HepG2 (cell line): ENCODE data around the gene MNAT1. TPM values are rescaled to one million over a fixed set of nuclear protein-coding genes. Genes with fewer than 3 reads are reported as not detected.

ENCODE experiments used
- BRD4 ChIP-seq: sonication (generic); formaldehyde crosslinking; IDR thresholded peaks from 2 replicates; pipeline ENCODE4 v1.4.0; 2020; ENCODE audit warnings: missing genetic modification reagents
- CENPT ChIP-seq: sonication (generic); formaldehyde crosslinking; IDR thresholded peaks from 2 replicates; pipeline ENCODE4 v1.8.0; 2022; ENCODE audit warnings: low read depth, mild to moderate bottlenecking, moderate library complexity, missing genetic modification reagents
- GTF2F1 ChIP-seq: fragments of 150-350 bp; IDR thresholded peaks from 2 replicates; pipeline ENCODE4 v1.6.1; 2014; ENCODE audit warnings: low read length
- JUN ChIP-seq: sonication (generic); formaldehyde crosslinking; IDR thresholded peaks from 2 replicates; pipeline ENCODE4 v1.4.0; 2020; ENCODE audit warnings: mild to moderate bottlenecking, missing genetic modification reagents
- PHF8 ChIP-seq: sonication (generic); formaldehyde crosslinking; IDR thresholded peaks from 2 replicates; pipeline ENCODE4 v1.5.0; 2020; ENCODE audit warnings: missing genetic modification reagents
- POLR2AphosphoS2 ChIP-seq: IDR thresholded peaks from 2 replicates; pipeline ENCODE4 v1.6.1; 2011; ENCODE audit warnings: low read depth, low read length, improper control_type of control experiment
- SP5 ChIP-seq: IDR thresholded peaks from 2 replicates; pipeline ENCODE4 v1.6.1; 2016; ENCODE audit warnings: low read depth, borderline replicate concordance
- ZBTB1 ChIP-seq: sonication (generic); formaldehyde crosslinking; IDR thresholded peaks from 2 replicates; pipeline ENCODE4 v1.4.0; 2020; ENCODE audit warnings: missing genetic modification reagents, borderline replicate concordance
- ZFP62 ChIP-seq: sonication (generic); formaldehyde crosslinking; IDR thresholded peaks from 2 replicates; pipeline ENCODE4 v1.4.0; 2020; ENCODE audit warnings: missing genetic modification reagents
- ZNF33B ChIP-seq: sonication (generic); formaldehyde crosslinking; IDR thresholded peaks from 2 replicates; pipeline ENCODE4 v1.5.1; 2020; ENCODE audit warnings: mild to moderate bottlenecking, missing genetic modification reagents
- ZNF484 ChIP-seq: sonication (generic); formaldehyde crosslinking; IDR thresholded peaks from 2 replicates; pipeline ENCODE4 v1.5.1; 2020; ENCODE audit warnings: mild to moderate bottlenecking, low read depth, missing genetic modification reagents, borderline replicate concordance
- ZNF605 ChIP-seq: sonication (generic); formaldehyde crosslinking; IDR thresholded peaks from 2 replicates; pipeline ENCODE4 v1.8.0; 2022; ENCODE audit warnings: mild to moderate bottlenecking, missing genetic modification reagents
- polyA plus RNA-seq, 8 experiments: library from polyadenylated mRNA; depleted of rRNA in 3 of 8; stranded (reverse) in 7 of 8; unstranded in 1 of 8; fragments of >200 nt; fragmentation: Illumina TruSeq in 4 of 8; extraction: Trizol in 4 of 8; gene quantifications; 2 replicates each; pipeline versions ENCODE4 v1.2.1 to v1.2.3, GENCODE V29; 2011 to 2016; ENCODE audit warnings: low read depth in 4 of 8, missing spikeins in 1 of 8, mixed read lengths in 1 of 8; ENCODE audit not compliant: insufficient read depth in 1 of 8
- total RNA-seq, 5 experiments: library from RNA; depleted of rRNA; stranded (reverse); fragments of >200 nt; fragmentation: Illumina TruSeq; extraction: Trizol; gene quantifications; 2 replicates each; pipeline ENCODE4 v1.2.3, GENCODE V29; 2016; ENCODE audit warnings: low read depth in 1 of 5
- TF ChIP-seq, protein P1 (sequence below): sonication (generic); formaldehyde crosslinking; IDR thresholded peaks from 2 replicates; pipeline ENCODE4 v1.5.1; 2020; ENCODE audit warnings: missing genetic modification reagents, mild to moderate bottlenecking, borderline replicate concordance
- TF ChIP-seq, protein P2 (sequence below): sonication (generic); formaldehyde crosslinking; IDR thresholded peaks from 2 replicates; pipeline ENCODE4 v1.4.0; 2020; ENCODE audit warnings: missing genetic modification reagents
- TF ChIP-seq, protein P3 (sequence below): sonication (generic); formaldehyde crosslinking; conservative IDR thresholded peaks from 2 replicates; pipeline ENCODE4 v1.4.0; 2020; ENCODE audit warnings: mild to moderate bottlenecking, missing genetic modification reagents, moderate library complexity
- TF ChIP-seq, protein P4 (sequence below): sonication (generic); formaldehyde crosslinking; IDR thresholded peaks from 2 replicates; pipeline ENCODE4 v1.4.0; 2020; ENCODE audit warnings: mild to moderate bottlenecking, missing genetic modification reagents

Gene MNAT1
- total and polyA plus RNA-seq, 2 of the 13 experiments (the other 11 are each of a cell fraction or from before 2014, with no cell fraction given), result 49.2 to 94.8 TPM

DNA sequence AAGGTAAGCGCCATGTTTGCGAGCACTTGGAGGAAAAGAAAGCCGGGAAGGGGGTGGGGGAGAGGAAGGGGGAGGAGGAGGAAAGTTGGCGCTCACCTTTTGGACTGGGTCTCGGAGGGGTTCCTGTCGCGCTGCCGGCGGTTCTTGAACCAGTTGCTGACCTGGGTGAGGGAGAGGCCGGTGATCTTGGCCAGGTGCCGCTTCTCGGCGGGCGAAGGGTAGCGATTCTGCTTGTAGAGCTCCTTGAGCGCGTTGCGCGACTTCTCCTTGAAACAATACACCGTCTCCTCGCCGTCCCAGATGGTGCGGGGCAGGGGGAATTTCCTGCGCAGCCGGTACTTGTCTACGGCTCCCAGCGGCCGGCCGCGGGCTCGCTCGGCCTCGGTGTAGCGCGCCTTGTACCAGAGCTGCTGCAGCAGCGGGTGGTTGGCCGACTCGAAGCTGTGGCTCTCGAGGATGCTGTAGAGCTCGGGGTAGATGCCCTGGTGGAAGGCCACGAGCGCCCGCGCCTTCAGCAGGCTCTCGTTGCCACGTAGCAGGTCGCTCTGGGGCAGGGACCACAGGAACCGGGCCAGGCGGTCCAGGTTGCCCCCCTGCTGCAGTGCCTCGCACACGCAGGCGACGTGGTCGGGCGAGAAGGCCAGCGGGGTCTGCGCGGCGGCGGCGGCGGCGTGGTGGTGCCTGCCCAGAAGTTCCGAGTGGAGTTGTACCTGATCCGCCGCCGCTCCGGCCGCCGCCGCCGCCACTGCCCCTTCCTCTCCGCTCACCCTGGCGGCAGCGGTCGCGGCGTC, 11.2 kb upstream of the MNAT1 start (continued):
- no peak for TF ChIP-seq ZNF484
- TF ChIP-seq, protein P1, sequence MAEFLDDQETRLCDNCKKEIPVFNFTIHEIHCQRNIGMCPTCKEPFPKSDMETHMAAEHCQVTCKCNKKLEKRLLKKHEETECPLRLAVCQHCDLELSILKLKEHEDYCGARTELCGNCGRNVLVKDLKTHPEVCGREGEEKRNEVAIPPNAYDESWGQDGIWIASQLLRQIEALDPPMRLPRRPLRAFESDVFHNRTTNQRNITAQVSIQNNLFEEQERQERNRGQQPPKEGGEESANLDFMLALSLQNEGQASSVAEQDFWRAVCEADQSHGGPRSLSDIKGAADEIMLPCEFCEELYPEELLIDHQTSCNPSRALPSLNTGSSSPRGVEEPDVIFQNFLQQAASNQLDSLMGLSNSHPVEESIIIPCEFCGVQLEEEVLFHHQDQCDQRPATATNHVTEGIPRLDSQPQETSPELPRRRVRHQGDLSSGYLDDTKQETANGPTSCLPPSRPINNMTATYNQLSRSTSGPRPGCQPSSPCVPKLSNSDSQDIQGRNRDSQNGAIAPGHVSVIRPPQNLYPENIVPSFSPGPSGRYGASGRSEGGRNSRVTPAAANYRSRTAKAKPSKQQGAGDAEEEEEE (CRISPR knock-in tag), result no peak
- TF ChIP-seq, protein P2, sequence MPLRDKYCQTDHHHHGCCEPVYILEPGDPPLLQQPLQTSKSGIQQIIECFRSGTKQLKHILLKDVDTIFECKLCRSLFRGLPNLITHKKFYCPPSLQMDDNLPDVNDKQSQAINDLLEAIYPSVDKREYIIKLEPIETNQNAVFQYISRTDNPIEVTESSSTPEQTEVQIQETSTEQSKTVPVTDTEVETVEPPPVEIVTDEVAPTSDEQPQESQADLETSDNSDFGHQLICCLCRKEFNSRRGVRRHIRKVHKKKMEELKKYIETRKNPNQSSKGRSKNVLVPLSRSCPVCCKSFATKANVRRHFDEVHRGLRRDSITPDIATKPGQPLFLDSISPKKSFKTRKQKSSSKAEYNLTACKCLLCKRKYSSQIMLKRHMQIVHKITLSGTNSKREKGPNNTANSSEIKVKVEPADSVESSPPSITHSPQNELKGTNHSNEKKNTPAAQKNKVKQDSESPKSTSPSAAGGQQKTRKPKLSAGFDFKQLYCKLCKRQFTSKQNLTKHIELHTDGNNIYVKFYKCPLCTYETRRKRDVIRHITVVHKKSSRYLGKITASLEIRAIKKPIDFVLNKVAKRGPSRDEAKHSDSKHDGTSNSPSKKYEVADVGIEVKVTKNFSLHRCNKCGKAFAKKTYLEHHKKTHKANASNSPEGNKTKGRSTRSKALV (CRISPR knock-in tag), result no peak; the same call in 1 of the 2 replicates
- TF ChIP-seq, protein P3, sequence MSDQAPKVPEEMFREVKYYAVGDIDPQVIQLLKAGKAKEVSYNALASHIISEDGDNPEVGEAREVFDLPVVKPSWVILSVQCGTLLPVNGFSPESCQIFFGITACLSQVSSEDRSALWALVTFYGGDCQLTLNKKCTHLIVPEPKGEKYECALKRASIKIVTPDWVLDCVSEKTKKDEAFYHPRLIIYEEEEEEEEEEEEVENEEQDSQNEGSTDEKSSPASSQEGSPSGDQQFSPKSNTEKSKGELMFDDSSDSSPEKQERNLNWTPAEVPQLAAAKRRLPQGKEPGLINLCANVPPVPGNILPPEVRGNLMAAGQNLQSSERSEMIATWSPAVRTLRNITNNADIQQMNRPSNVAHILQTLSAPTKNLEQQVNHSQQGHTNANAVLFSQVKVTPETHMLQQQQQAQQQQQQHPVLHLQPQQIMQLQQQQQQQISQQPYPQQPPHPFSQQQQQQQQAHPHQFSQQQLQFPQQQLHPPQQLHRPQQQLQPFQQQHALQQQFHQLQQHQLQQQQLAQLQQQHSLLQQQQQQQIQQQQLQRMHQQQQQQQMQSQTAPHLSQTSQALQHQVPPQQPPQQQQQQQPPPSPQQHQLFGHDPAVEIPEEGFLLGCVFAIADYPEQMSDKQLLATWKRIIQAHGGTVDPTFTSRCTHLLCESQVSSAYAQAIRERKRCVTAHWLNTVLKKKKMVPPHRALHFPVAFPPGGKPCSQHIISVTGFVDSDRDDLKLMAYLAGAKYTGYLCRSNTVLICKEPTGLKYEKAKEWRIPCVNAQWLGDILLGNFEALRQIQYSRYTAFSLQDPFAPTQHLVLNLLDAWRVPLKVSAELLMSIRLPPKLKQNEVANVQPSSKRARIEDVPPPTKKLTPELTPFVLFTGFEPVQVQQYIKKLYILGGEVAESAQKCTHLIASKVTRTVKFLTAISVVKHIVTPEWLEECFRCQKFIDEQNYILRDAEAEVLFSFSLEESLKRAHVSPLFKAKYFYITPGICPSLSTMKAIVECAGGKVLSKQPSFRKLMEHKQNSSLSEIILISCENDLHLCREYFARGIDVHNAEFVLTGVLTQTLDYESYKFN (CRISPR knock-in tag), result no peak; the same call in 1 of the 2 replicates
- TF ChIP-seq, protein P4, sequence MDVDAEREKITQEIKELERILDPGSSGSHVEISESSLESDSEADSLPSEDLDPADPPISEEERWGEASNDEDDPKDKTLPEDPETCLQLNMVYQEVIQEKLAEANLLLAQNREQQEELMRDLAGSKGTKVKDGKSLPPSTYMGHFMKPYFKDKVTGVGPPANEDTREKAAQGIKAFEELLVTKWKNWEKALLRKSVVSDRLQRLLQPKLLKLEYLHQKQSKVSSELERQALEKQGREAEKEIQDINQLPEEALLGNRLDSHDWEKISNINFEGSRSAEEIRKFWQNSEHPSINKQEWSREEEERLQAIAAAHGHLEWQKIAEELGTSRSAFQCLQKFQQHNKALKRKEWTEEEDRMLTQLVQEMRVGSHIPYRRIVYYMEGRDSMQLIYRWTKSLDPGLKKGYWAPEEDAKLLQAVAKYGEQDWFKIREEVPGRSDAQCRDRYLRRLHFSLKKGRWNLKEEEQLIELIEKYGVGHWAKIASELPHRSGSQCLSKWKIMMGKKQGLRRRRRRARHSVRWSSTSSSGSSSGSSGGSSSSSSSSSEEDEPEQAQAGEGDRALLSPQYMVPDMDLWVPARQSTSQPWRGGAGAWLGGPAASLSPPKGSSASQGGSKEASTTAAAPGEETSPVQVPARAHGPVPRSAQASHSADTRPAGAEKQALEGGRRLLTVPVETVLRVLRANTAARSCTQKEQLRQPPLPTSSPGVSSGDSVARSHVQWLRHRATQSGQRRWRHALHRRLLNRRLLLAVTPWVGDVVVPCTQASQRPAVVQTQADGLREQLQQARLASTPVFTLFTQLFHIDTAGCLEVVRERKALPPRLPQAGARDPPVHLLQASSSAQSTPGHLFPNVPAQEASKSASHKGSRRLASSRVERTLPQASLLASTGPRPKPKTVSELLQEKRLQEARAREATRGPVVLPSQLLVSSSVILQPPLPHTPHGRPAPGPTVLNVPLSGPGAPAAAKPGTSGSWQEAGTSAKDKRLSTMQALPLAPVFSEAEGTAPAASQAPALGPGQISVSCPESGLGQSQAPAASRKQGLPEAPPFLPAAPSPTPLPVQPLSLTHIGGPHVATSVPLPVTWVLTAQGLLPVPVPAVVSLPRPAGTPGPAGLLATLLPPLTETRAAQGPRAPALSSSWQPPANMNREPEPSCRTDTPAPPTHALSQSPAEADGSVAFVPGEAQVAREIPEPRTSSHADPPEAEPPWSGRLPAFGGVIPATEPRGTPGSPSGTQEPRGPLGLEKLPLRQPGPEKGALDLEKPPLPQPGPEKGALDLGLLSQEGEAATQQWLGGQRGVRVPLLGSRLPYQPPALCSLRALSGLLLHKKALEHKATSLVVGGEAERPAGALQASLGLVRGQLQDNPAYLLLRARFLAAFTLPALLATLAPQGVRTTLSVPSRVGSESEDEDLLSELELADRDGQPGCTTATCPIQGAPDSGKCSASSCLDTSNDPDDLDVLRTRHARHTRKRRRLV (CRISPR knock-in tag), result no peak
- no peak for TF ChIP-seq SP5 (CRISPR knock-in tag)
- TF ChIP-seq ZFP62 (CRISPR knock-in tag), result no peak
- TF ChIP-seq ZNF605 (CRISPR knock-in tag), result no peak
- TF ChIP-seq JUN, result no peak
- no peak for TF ChIP-seq BRD4 (CRISPR knock-in tag)
- TF ChIP-seq PHF8 (CRISPR knock-in tag), result peak; percentile 55; the same call in 1 of the 2 replicates
- TF ChIP-seq GTF2F1, result no peak
- TF ChIP-seq POLR2AphosphoS2, result no peak
- TF ChIP-seq ZBTB1 (CRISPR knock-in tag), result no peak
- TF ChIP-seq CENPT (CRISPR knock-in tag), result no peak
- no peak for TF ChIP-seq ZNF33B
